CD4-positive, alpha-beta T cell treated with Interleukin-15 for 1 hour (primary cell): ENCODE results near the gene ANTXRL.
"Not testable (repeated sequence)": the region's sequence is repeated elsewhere in the genome, so short reads cannot be mapped to it uniquely, and the experiment has no call there.

Source experiments
- DNase-seq: peaks from one replicate; pipeline ENCODE4 v3.0.0-alpha.2; 2020

ANTXRL gene

DNA sequence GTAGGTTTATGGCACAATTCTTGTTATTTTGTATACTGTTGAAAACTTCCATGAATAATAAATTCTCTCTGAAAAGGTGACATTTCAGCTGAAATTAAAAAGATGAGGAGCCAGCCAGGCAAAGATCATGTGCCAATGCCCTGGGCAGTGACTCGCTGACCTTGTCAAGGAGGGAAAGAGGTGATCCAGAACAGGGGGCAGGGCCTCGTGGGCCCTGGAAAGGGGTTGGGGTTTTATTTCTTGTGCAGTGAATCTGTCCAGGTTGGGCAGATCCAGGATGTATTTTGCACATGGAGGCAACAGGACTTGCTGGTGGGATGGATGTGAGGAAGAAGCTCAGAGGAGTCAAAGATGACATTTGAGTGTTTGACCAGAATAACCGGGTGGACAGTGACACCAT lies 31.6 kb upstream of the ANTXRL start:
- not testable (repeated sequence) for DNase-seq

DNA sequence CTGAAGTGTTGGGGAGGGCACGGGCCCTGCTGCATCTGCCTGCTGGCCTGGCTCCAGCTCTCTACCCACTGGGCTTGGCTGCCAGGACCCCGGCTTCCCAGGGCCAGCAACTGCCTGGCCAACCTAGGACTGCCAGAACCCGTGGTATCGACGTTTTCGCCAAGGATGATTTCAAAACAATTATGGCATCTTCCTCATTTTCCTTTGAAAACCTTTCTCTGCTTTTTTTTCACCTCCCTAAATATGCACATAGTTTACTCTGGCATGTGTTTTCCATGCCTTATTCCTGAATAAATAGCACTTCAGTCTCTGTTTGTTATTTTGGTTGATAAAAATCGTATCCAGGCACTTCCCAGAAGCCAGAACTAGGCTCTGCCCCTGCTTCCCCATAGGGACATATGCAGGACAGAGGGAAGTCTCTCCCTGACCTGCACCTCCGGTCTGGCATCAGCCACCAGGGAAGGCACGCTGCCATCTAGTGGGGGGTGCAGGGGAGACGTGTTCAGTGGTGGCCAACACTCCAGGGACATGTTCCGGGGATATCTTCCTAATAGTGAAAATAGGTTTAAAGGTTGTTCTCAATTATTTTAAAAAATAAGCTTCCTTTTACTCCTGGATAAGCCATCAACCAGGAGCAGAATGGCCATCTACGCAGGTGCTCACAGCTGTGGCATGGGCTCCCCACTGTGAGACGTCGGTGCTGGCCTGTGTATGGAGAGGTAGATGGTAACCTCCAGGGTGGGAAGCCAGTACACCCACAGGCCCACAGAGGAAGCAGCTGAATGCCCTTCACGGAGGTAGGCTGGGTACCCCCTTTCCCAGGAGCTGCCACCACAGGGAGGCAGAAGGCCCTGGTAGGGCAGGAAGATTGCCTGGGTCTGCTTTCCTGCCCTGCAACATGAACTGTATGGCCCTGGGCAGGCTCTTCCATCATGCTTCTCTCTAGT lies 30.7 kb upstream of the ANTXRL start:
- peak; percentile 50 for DNase-seq

DNA sequence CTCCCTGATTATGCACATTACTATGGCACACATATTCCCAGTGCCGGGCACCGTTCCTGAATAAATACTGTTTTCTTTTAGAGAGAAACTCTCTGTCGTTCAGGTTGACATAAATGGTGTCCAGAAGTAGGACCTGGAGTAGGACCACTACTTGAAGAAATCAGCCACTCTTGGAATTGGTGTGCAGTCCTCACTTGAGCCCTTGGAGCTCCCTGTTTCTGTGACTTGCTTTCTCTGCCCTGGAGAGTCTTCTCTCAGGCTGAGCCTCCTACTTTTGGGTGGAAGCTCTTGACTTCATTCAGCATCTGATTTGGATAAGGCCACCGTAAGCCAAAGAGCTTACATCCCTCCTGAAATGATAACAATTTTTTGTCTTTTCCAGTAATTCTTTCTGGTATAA lies 29.7 kb upstream of the ANTXRL start:
- no peak for DNase-seq

DNA sequence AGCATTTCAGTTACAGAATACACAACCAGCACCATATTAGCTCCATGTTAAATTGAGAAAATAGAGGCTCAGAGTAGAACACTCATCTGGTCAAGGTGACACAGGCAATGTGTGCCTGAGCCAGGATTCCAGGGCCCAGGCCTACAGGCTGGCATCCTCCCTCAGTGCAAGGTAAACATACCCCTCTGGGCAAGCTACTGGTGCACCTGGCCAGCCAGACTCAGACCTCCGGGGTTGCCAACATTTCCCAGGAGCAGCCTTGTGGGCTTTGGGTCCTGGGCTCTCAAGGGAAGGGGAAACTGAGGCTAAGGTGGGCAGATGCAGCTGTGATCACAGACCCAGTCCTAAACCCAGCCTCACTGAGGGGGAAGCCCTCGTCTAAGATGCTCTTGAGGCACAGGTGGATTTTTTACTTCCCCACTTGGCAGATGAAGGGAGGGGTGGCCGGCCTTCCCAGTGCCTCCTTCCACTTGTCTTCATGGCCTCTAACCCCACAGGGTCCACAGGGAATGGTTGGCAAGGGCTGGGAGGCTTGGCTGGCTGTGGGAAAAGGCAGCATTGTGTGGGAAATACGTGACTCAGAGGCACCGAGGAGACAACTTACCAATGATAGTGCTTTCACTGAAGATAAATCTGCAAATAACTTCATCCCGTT lies 23.8 kb upstream of the ANTXRL start:
- DNase-seq: not testable (repeated sequence)

DNA sequence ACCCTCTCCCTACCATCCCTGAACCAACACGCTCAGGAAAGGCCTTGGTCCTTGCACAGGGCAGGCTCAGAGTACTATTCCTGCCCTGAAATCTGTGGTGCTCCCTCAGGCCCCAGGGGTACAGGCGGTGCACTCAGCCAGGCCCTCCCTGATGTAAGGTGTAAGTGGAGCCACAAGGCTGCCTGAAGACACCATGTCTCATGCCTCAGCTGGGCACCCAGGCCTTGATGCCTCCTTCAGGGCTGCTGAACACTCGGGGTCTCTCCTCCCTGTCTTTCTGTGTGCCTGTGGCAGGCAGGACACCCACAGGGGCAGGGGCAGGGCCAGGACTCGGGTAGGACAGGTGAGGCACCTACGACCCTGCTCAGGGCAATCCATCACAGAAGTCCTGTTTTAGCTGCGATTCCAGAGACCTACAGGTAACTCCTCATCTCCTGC lies 22.9 kb upstream of the ANTXRL start:
- no peak for DNase-seq

DNA sequence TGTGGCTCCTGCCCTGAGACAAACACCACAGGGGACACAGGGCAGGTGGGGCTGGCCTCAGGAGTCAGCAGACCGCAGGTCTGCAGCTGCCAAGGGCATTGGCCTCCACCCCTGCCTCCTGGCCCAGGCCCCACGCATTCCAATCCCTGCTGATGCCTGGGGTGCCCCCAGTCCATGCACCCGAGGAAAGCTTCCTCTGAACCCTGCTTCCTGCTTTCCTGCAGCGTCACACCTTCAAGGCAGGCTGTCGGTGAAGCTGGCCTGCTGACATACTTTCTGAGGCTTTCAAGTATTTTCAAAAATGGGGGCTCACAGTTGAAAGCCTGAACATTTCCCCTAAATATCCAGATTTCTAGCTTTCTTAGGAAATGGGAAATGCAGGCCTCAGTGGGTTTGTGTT lies 22.5 kb upstream of the ANTXRL start:
- no peak for DNase-seq

DNA sequence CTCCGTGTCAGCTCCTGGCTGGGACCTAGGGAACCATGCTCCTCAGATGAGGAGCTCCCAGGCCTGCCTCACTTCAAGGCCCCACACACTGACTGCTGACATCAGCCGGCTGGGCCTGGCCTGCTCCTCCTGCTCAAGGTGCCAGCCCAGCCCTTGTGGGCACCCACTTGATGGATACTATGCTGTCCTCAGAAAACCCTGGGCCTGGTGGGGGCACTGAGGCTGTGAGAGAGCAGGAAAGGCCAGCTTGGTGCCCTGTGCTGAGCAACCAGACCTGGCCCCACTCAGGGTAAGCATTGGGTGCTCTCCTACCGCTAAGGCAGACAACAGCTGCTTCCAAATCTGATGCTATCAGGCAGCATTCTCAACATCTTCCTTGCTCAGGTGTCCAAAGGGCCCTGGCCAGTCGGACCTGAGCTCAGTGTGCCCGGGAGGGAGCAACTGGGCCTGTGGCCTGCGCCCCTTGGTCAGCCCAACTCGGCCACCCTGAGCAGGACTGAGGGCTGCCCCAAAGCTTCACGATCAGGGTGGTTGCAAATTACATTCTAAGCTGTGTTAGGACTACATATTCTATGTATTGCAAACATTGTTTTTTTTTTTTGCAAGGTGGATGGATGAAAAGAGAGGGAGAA lies 21.9 kb upstream of the ANTXRL start:
- no peak for DNase-seq

DNA sequence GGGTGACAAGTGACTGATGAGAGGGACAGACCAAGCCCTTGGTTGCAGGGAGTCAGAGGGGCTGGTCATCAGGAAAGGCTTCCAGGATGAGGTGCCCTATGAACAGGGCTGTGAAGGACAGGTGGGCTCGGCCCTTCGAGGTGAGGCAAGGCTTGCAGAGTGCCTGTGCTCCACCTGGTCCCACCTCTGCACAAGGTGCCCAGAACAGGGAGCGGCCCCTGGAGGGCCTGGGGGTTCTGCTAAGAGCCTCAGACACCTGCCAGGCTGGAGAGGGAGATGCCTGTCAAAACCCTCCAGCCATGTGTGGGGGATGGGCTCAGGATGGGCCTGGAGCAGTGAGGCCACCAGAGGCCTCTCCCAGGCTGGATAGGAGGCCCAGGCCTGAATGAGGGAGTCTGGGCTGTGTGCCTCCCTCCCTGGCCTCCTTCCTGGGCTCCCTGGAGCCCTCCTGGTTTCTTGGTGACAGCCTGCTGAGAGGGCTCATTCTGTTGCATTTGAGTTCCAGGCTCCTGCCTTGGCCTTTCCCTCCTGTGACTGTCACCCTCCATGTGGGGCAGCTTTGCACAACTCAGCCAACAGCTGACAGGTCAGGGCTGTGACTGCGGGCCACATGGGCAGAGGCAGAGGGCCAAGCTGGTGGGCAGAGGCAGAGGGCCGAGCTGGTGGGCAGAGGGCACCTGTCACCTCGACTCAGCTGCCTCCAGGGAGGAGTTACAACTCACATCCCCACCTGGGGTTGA lies 21.1 kb upstream of the ANTXRL start:
- DNase-seq: not testable (repeated sequence)

DNA sequence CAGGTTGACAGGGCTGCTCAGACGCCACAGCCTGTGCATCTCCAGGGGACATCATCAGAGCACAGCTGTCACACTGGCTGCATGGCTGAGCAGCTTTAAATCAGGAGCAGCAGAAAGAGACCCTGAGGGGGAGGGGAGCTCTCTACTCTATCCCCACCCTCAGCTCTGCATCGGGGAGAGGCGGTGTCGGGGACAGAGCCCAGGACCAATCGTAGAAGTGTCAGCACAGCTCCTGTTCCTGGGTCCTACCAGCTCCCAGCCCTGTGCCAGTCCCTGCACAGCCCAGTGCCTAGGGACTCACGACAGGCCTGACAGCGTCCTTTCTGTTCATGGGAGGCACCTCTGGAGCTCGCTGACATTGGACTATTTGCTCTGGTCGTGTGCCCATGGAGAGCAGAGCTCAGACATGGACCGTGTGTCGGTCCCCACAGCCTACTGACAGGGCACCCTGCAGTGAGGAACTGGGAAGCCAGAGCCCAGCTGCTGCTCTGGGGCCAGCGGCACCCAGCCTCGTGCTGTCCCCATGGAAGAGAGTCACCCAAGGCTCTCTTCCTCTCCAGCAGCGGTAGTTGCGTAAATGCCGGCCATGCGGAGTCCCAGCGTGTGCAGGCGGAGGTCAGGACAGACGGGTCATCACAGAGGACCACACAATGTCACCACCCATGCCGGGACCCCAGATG lies 20.4 kb upstream of the ANTXRL start:
- no peak for DNase-seq

DNA sequence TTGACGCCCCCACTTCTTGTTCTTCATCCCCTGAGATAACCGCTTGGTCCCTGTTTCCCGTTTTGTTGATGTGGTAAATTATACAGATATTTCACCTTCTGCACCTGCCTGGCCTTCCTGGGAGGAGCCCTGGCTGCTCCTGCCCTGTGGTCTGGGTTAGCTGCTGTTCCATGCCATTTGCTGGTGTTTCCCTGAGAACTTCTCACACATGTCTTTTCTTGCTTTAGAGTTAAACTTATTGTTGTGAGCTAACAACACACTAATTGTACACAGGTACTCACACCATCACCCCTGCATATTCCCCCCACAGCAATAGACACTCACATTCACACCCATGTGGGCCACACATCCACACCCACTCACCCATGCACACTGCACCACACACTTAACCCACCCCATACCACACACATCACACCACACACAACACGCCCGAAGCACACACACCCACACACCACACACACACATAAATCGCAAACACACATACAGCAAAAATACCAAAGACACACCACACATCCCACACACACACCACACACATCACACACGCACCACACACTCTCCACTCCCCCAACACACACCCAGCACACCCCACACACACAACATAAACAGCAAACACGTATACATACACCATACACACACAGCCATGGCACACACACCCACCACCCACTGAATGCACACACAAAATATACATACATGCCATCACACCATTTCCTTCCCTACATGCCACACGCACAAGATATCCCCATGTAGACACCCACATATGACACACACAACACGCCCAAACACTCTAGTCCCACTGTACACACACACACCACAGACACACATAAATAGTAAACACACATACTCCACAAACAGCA lies 19.4 kb upstream of the ANTXRL start:
- no peak for DNase-seq

DNA sequence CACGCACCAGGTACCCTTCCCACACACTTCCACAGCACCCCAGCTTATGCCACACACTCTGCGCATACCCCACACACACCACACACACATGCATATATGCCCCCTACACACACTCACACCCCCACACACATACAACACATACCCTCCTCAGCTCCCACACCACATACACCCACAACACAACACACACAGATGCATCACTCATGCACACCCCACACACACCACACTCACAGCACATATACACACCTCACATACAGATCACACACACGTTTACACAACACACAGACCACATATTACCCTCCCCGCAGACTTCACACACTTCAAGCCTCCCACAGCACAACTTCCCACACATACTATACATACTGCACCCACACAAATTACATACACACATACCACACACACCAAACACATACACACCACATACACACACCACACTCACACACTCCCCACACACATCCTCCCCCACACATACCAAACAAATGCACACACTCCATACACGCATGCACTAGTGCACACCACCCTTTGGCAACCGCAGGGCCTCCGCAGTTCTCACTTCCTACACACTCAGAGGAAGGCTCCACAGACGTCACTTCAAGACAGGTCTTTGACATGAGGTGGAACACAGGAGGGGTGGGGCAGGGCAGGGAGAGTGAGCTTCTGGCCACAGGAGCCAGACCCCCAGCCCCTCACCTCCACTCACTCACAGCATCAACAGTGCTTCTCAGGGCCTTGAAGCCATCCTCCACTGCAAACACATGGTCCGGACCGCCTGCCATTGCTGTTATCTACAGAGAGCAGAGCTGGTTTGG lies 18.5 kb upstream of the ANTXRL start:
- no peak for DNase-seq

DNA sequence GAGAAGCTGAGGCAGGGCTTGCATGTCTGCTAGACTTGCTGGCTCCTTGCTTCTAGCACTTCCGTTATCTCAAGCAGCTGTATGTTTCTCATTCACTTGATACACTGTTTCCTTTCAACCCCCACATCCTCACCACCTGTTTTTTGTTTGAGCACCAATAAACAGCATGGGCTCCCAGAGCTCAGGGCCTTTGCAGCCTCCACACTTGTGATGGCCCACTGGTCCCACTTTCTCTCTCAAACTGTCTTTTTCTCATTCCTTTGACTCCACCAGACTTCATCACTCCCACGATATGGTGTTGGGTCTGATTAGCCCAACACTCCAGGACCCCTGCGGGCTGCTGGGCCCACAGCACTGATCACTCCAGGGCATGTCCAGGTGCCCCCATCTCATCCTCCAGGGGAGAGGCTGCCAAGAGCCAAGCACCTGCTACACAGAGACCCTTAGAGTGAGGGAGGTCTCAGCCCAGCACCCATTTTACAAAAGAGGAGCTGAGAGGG lies 17.2 kb upstream of the ANTXRL start:
- not testable (repeated sequence) for DNase-seq

DNA sequence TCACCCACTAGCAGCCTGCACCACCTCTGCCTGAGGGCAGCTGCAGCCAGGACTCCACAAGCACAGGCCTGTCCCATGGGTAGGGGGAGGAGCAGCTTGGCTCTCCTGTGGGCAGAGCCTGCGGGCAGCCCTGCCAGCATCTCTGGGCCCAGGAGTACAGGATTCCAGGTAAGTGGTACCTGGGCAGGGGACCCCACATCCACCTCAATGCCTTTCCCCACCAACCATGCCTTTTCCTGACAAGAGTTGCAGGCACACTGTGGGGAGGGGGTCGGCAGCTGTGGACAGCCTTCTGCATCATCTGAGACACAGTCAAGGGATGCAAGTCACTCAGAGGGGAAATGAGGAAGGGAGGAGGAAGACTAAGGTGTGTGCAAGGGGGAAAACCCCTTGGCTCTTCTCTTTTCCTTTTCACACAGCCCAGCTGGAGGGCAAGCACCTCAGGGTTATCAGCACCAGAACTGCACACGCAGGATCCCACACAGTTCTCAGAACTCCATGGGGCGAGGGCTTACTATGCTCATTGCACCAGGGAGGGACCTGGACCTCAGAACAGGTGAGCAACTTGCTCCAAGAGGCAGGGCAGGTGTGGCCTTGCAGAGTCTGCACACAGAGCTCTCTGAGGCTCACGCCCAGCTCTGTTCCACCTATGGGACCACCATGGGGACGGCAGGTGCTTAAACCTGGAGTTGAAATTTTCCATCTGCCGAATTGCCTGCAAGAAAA lies 16.5 kb upstream of the ANTXRL start:
- no peak for DNase-seq

DNA sequence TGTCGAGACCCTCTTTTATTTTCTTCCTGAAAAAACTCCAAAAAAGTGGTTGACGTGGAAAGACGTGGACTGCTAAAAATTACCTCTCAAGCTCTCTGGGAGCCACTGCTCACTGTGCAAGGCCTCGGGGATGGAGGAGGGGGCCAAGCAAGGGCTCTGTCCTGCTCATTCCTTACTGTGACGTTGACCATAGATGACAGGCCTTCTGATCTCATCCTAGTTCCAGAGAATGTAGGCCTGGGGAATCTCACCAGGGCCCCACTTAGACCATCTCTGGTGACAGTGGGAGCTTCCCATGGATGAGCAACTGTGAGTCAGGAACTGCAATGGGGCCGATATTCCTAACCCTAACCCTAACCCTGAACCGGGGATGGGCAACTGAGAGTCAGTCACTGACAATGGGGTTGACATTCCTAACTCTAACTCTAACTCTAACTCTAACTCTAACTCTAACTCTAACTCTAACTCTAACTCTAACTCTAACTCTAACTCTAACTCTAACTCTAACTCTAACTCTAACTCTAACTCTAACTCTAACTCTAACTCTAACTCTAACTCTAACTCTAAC lies 15.8 kb upstream of the ANTXRL start:
- not testable (repeated sequence) for DNase-seq

DNA sequence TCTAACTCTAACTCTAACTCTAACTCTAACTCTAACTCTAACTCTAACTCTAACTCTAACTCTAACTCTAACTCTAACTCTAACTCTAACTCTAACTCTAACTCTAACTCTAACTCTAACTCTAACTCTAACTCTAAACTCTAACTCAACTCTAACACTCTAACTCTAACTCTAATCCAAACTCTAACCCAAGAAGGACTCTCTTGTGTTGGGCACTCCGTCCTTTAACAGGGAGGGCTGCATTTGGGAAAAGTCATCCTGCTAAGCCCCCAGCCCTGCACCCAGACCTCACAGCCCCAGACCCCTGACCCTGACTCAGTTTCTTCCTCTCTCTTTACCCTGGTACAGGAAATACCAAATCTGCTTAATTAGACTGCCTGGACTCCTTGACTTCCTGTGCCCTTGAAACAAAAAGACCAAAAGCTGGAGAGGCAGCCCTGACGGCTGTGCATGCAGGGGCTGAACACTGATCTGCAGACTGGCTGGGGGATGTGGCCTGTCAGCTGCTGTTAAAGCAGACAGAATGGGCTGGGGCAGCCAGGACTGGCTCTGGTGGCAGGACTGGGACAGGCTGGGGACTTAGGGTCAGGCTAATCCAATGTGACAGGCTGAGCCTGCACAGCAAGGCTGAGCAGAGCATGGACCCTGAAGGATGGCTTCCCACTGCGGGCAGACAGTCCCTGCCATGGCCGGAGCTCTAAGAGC lies 14.8 kb upstream of the ANTXRL start:
- not testable (repeated sequence) for DNase-seq

DNA sequence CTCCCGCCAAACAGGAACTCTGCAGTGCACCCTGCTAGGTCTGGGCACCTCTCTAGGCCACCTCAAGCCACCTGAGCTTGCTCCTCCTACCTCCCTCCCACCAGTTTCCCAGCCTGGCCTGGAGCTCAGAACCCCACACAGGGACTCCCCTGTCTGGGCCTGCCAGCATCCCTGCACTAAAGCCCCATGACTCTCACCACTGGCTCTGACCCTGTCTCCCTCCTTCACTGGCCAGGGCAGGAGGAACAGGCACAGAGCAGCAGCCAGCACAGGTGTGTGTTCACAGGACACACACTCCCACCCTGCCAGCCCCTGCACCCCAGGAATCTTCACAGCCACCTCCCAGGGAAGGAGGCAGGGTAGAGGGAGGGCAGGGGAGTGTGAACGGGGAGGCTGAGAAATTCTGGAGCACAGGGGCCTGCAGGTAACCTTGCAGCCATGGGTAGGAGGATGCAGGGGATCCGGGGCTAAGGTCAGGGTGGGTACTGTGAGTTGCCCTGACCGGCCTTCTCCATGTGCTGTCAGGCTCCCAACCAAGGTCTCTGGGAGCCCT lies 13.9 kb upstream of the ANTXRL start:
- DNase-seq: no peak

DNA sequence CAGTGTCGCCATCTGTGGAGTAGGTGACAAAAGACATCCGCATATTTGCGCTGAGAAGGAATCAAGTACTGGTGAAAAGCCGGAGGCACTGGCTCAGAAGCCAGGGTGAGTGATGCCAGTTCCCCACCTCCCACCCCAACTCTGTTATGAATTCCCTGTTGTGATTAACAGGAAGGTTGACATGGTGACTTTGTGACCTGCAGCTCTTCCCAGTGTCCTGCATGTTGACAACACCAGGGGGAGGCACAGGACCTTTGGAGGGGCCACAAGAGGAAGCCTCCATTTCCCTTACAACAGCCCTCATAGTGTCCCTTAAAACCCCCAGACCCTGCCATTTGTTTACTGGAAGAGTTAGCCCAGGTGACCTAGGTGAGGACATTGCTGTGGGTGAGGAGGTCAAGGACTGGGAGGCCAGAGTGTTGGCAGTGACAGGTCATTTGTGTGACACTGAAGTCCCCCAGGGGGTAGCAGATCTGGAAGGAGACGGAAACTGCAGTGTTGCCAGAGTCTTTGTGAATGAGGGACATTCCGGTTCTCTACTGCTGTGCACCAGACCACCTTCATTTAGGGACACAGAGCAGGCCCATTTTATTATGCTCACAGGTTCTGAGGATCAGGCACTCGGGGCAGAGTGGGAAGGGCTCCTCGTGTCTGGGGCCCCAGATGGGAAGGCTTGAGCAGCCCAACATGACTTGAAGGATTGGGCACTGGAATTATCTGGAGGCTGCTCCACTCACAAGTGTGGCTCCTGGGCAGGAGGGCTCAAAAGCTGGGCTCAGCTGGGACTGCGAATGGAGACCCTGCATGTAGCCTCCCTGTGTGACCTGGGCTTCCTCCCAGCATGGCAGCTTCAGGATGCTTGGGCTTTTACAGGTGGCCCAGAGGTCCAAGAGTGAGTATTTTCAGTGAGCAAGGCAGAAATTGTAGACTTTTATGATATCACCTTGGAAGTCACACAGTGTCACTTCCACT lies 13.0 kb upstream of the ANTXRL start:
- no peak for DNase-seq
